Stimulated activated CD4-positive, alpha-beta T cell treated with anti-CD3 and anti-CD28 coated beads, Interleukin-15, amount 100 ng/mL, for 1 hour (primary cell): ENCODE data around the gene PLEKHA5.

ENCODE experiments used
- DNase-seq, 2 donors: peaks; one replicate each; pipeline ENCODE4 v3.0.0-alpha.2; 2020; ENCODE audit warnings: low read depth in 1 of 2, low spot score in 1 of 2

Gene PLEKHA5

DNA sequence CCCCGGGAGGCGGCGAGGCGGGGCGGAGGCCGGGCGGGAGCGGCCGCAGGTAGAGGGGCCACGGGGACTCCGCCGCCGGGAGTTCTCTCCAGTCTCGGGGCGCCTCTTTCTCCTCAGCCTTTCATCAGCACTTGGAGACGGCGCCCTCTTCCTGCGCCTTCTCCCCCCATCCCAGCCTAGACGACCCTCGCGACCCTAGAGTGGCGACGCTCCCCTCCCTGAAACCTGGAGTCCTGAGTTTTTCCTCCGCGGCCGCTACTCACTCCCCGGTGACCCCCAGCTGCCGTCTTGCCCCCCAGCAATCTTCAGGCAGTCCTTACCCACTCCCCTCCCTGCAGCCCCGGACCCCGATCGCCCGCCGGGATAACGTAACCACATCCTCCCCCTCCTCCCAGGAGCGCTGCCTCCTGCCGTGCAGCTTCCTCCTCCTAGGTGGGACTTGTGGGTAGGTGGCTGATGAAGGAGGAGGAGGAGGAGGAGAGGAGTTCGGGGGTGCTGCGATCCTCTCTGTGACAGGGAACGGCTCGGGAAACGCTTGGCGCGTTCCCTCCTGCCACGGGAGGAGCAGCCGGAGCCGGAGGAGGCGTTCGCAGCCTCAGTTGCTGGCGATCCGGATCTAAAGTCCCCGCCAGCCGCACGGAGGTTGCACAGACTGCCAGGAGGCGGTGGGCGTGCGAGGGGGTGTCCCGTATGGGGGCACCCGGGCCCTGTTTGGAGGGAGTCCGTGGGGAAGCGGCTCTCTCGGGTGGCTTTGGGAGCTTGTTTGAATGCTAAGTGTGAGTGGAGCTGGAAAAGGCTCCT is 891 bp downstream of the PLEKHA5 start:
- no peak for DNase-seq

DNA sequence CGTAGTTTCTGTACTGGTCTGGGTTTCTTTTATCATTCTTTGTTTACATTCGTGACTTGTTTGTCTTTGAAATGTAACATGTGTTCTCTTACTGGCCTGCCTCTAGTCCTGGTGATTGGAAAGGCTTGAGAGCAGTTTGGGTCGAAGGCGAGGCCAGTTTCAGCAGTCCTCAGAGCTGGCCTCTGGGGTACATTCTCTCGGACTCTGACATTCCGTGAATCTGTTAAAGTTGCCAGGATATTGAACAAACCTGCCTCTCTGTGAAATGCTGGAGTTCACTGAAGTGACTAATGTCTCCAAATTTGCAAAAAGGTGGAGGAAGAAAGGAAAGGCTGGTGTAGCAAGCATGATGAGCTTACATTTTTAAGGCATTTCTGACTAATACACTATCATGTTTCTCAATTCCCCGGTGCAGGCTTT is 1.5 kb downstream of the PLEKHA5 start:
- DNase-seq: no peak

GRCh38 chr12:19138551-19138950 is 9.0 kb downstream of the PLEKHA5 start:
- DNase-seq: no peak

DNA sequence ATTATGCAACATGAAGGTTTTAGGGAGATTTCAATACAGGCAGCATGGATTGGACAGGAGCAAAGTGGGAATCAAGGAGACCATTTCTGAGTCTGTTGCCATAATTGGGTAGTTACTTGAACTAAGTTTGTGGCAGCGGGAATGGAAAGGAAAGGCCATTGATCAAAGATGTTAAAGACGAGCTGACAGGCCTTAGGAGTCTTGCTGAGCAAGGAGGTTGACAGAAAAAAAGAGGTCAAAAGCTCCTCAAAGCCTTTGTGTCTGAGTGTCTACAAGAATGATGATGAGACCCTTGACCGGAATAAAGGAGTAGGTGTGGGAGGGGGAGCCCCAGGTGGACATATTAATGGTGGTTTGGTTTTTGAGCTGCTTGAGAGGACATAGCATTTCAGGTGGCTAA is 9.4 kb downstream of the PLEKHA5 start:
- DNase-seq: no peak

- no peak for DNase-seq
Observed at GRCh38 chr12:19139615-19140194, 10.2 kb downstream of the PLEKHA5 start.

DNA sequence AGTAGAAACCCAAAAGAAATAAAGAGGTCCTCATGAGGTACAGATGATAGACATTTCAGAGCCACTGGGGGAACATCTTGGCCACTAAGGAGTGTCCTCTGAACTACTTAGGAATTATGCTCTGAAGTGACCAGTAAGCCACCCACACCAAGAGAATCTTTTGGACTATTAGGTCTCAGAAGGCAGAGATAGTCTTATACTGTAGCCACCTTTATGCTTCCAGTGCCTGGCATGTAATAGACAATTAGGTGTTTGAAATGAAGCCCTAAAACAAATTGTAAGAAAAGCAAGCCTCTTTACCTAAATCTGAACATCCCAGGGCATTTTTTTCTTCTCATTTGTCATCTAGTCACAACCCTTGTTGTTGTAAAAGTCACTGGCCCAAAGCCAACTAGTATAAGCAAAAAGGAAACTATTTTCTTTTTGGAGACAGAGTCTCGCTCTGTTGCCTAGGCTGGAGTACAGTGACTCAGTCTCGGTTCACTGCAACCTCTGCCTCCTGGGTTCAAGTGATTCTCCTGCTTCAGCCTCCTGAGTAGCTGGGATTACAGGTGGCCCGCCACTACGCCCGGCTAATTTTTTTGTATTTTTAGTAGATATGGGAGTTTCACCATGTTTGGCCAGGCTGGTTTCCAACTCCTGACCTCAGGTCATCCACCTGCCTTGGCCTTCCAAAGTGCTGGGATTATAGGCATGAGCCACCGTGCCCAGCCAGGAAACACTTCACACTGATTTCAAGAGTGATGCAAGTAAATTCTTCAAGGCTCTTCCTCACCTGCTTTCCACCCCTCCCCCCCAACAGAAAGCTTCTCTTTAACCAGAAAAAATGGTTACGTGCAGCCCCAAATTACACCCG is 11.1 kb downstream of the PLEKHA5 start:
- no peak for DNase-seq

DNA sequence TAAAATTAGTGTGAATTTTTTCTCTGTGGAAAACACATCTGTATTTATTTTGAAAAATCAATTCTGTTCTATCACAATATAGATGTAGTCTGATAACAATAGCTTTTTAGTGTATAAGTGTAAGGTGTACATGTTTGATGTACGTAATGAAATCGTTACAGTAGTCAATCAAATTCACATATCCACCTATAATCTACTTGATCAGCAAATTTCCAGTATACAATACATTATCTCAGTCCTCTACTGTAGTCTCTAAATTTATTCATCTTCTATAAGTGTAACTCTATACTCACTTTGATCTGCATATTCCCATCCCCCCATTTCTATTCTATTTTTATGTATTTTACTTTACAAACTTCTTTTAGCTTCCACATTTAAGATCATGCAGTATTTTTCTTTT is 13.0 kb downstream of the PLEKHA5 start:
- DNase-seq: no peak

- DNase-seq: no peak
Observed at GRCh38 chr12:19144287-19144686, 14.8 kb downstream of the PLEKHA5 start.

DNA sequence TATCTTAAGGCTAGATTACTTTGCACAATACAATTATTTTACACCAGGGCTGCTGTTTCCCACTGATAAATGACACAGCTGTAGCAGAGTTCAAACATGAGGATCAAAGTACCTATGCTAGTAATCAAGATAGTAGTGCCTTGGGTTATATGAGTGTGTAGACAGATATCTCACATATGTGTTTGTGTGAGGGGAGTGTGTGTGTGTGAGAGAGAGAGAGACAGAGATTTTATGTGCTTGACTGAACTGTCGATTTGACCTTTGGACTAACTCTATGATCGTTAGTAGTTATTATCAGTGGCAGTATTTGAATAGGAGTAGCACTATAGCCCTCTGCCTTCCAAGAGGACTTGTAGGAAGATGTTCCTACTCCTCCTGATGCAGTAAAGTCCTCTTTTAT is 15.5 kb downstream of the PLEKHA5 start:
- no peak for DNase-seq

DNA sequence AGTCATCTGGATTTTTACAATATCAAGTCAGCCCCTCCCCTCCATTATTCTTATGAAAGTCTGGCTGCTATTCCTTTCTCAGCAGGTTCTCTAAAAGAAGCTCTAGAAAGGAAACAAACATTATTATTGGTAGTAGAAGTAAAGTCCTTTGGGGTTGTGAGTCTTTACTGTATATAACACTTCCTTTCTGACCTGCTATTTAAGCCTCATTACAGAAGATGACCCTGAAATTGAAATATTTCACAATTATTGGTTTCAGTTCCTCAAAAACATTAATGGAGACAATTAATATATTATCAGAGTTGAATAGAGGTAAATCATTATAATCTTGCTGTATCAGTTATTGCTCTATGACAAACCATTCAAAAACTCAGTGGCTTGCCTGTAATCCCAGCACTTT is 19.3 kb downstream of the PLEKHA5 start:
- DNase-seq: no peak

GRCh38 chr12:19150273-19150900 is 20.9 kb downstream of the PLEKHA5 start:
- DNase-seq: no peak

DNA sequence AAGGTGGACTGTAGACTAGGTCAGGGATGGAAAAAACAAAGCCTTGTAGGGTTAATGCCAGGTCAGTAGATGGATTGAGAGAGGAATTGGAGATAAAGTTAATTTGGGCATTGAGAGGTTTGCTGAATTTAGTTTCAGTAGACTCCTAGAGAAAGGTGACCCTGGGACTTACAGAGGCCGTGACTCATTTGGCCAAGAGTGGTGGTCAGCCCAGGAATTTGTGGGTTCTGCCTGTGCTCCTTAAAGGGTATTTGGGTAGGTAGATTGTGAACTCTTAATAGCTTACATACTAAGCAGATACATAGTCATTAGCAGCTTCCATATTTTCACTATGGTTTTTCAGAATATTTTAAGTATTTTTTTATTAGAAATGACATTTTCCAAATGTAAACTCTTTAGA is 21.8 kb downstream of the PLEKHA5 start:
- DNase-seq: no peak

DNA sequence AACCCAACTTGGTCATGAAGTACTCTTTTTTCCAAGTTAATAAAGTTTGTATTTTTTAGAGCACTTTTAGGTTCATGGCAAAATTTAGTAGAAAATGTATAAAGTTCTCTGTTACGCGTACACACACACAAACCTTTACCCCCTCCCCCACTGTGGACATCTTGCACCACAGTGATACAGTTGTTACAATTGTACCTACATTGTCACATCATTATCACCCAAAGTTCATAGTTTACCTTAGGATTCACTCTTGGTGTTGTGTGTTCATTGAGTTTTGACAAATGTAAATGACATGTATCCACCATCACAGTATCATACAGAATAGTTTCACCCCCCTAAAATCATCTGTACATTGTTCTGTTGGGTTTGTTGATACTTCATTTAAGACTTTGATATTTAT is 23.9 kb downstream of the PLEKHA5 start:
- no peak for DNase-seq

GRCh38 chr12:19154686-19155085 is 25.2 kb downstream of the PLEKHA5 start:
- DNase-seq: no peak

DNA sequence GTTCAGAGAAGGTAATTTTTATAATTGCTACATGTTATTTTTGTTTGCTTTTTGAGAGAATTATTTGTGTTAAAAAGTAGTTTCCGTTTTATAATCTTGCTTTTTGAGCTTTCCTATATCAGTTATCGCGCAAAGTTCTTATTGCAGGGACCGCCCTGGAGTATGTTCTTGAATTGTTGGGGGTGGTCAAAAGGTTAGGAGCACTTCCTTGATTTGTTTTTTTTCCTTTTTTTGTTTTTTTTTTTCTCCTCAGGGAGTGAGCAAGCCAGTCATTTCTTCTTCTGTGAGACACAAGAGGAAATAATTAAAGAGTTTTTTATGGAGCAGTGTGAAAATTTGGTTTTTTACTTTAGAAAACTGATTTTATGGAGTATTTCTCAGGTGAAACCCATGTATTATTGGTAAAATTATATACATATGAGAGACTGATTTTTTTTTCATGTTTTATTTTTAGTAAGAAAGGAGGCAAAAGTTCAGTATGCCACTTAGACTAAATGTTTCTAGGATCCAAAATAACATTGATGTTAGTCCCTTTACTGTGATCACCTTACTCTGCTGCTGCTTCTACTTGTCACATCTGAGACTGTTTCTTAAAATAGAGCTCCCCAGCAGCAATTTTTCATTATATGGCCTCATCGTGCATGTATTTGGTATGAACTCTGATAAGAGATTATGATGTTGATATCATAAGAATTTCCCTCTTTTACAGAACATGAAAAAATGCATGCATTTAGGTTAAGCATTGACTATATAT is 26.6 kb downstream of the PLEKHA5 start:
- no peak for DNase-seq

DNA sequence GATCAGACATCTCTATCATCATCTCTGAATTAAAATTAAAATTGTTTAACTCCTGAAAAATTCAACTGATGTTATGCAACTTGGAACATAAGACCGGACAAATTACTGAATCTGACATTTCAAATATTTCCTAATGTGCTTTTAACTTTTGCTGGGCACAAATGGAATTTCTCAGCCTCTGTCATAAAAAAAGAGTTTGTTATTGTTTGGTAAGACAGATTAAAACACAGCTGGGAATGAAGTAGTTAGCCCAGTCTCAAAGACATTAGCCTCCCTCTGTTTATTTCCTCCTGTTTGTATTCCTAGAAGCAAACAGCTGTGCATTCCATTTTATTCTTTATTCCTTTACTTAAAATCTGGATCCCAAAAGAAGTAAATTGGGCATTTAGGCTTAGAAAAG is 29.4 kb downstream of the PLEKHA5 start:
- no peak for DNase-seq

- no peak for DNase-seq
Observed at GRCh38 chr12:19161216-19161615, 31.7 kb downstream of the PLEKHA5 start.

DNA sequence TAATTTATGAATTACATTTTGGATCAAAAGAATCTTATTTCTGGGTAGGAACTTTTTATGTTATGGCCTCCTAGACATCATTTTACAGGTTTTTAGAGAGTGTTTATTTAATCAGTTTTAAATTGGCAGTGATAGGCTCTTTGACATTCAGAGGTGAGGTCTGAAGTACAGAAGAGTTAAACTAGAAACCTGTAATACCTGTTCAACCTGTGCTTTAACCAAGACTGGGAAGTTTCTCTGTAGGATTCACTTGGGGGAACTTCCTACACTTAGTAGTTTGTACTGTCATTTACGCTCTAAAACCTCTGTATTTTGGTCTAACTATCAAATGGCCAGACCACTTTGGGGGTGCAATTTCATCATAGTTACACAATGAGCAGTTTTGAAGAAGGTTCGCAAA is 35.9 kb downstream of the PLEKHA5 start:
- DNase-seq: no peak

GRCh38 chr12:19166387-19166786 is 36.9 kb downstream of the PLEKHA5 start:
- DNase-seq: no peak

GRCh38 chr12:19166956-19167355 is 37.4 kb downstream of the PLEKHA5 start:
- no peak for DNase-seq

GRCh38 chr12:19167708-19168107 is 38.2 kb downstream of the PLEKHA5 start:
- no peak for DNase-seq
